DND-41 (cell line): Measurements from ENCODE around the gene HDAC4.

Source experiments
- ATAC-seq: fragments of 200-7000 bp; cut with Tn5 transposase; 3 replicates; pipeline ENCODE4 v1.9.1; 2021; ENCODE audit warnings: low read depth; ENCODE audit not compliant: insufficient read depth
- DNase-seq: peaks from one replicate; pipeline ENCODE4 v3.0.0-alpha.2; 2020
- H2AFZ ChIP-seq: 2 replicates; pipeline ENCODE4 v1.6.0; 2012; ENCODE audit warnings: low read depth, low read length
- H3K27ac ChIP-seq: 2 replicates; pipeline ENCODE4 v1.5.1; 2012; ENCODE audit warnings: low read length, inconsistent platforms
- H3K27me3 ChIP-seq: fragments of 200-600 bp; sonication (generic); 2 replicates; pipeline ENCODE4 v1.6.0; 2012; ENCODE audit warnings: low read length, mild to moderate bottlenecking, inconsistent platforms; ENCODE audit not compliant: insufficient read depth, poor library complexity
- H3K36me3 ChIP-seq: 2 replicates; pipeline ENCODE4 v1.5.1; 2012; ENCODE audit warnings: low read length, inconsistent platforms; ENCODE audit not compliant: insufficient read depth
- H3K4me1 ChIP-seq: 2 replicates; pipeline ENCODE4 v1.5.1; 2012; ENCODE audit warnings: mild to moderate bottlenecking, low read length; ENCODE audit not compliant: insufficient read depth
- H3K4me2 ChIP-seq: 2 replicates; pipeline ENCODE4 v1.6.0; 2012; ENCODE audit warnings: mild to moderate bottlenecking, moderate library complexity, low read length, inconsistent platforms; ENCODE audit not compliant: insufficient read depth
- H3K4me3 ChIP-seq, 2 experiments: fragments of 200-600 bp in 1 of 2; shearing (Covaris generic) in 1 of 2; 2 replicates each; pipeline ENCODE4 v1.5.1; 2012 to 2016; ENCODE audit warnings: inconsistent platforms in 2 of 2, low read length in 2 of 2, mild to moderate bottlenecking in 2 of 2, low read depth in 1 of 2, moderate library complexity in 1 of 2
- H3K79me2 ChIP-seq: 2 replicates; pipeline ENCODE4 v1.6.0; 2012; ENCODE audit warnings: low read length, inconsistent platforms; ENCODE audit not compliant: insufficient read depth
- H3K9ac ChIP-seq: 2 replicates; pipeline ENCODE4 v1.6.0; 2012; ENCODE audit warnings: low read depth, mild to moderate bottlenecking, inconsistent platforms, low read length, moderate library complexity
- H3K9me3 ChIP-seq: 2 replicates; pipeline ENCODE4 v1.5.1; 2012; ENCODE audit warnings: low read length, moderate library complexity, mild to moderate bottlenecking, inconsistent platforms; ENCODE audit not compliant: insufficient read depth, severe bottlenecking
- H4K20me1 ChIP-seq: 2 replicates; pipeline ENCODE4 v1.6.0; 2012; ENCODE audit warnings: low read length; ENCODE audit not compliant: insufficient read depth
- CTCF ChIP-seq: IDR thresholded peaks from 2 replicates; pipeline ENCODE4 v1.5.1; 2012; ENCODE audit warnings: borderline replicate concordance, low read length, moderate library complexity, mild to moderate bottlenecking; ENCODE audit not compliant: poor library complexity, severe bottlenecking; ENCODE audit errors: extremely low read depth
- EZH2 ChIP-seq: IDR thresholded peaks from 3 replicates; pipeline ENCODE4 v1.6.1; 2012; ENCODE audit warnings: borderline replicate concordance, low read depth, mild to moderate bottlenecking, moderate library complexity, low read length, inconsistent platforms; ENCODE audit not compliant: severe bottlenecking

Gene HDAC4

GRCh38 chr2:239179851-239180371 is 220.9 kb downstream of the HDAC4 start:
- Histone ChIP-seq H3K27ac (no peak overlapping the region), H3K9me3 (peaks cover 9% of the 10 kb centered on the region), H3K27me3 (no peaks in the 10 kb centered on the region), H3K4me1 (no peaks in the 10 kb centered on the region), H3K4me2 (no peak overlapping the region), H4K20me1 (peaks cover 77% of the 10 kb centered on the region), H2AFZ (no peak overlapping the region), H3K4me3 (no peak overlapping the region), H3K36me3 (peaks cover 100% of the 10 kb centered on the region), H3K9ac (no peak overlapping the region), H3K79me2 (peaks cover 98% of the 10 kb centered on the region)
- ATAC-seq: no peak
- TF ChIP-seq EZH2 (no peak), CTCF (no peak)
- DNase-seq: no peak

GRCh38 chr2:239178954-239179353 is 221.9 kb downstream of the HDAC4 start:
- Histone ChIP-seq H3K4me2 (no peak overlapping the region), H3K9ac (no peak overlapping the region), H2AFZ (no peak overlapping the region), H3K9me3 (peaks cover 10% of the 10 kb centered on the region), H3K27me3 (no peaks in the 10 kb centered on the region), H4K20me1 (peaks cover 72% of the 10 kb centered on the region), H3K4me1 (no peaks in the 10 kb centered on the region), H3K4me3 (no peak overlapping the region), H3K27ac (no peak overlapping the region), H3K36me3 (peaks cover 100% of the 10 kb centered on the region), H3K79me2 (peaks cover 98% of the 10 kb centered on the region)
- TF ChIP-seq EZH2 (no peak), CTCF (no peak)
- DNase-seq (no peak), ATAC-seq (no peak)

- Histone ChIP-seq H4K20me1 (peaks cover 67% of the 10 kb centered on the region), H3K79me2 (peaks cover 98% of the 10 kb centered on the region), H3K4me3 (no peak overlapping the region), H3K36me3 (peaks cover 100% of the 10 kb centered on the region), H3K4me2 (no peak overlapping the region), H3K27me3 (no peaks in the 10 kb centered on the region), H3K27ac (no peak overlapping the region), H3K4me1 (no peaks in the 10 kb centered on the region), H3K9ac (no peak overlapping the region), H2AFZ (no peak overlapping the region), H3K9me3 (peaks cover 10% of the 10 kb centered on the region)
- TF ChIP-seq CTCF (no peak), EZH2 (no peak)
- DNase-seq: no peak
- ATAC-seq: no peak
Observed at GRCh38 chr2:239178484-239178883, 222.3 kb downstream of the HDAC4 start.

- Histone ChIP-seq H3K36me3 (peaks cover 100% of the 10 kb centered on the region), H4K20me1 (peaks cover 63% of the 10 kb centered on the region), H2AFZ (no peak overlapping the region), H3K4me1 (no peaks in the 10 kb centered on the region), H3K27me3 (no peaks in the 10 kb centered on the region), H3K27ac (no peak overlapping the region), H3K9me3 (peaks cover 14% of the 10 kb centered on the region), H3K4me2 (no peak overlapping the region), H3K9ac (no peak overlapping the region), H3K79me2 (peaks cover 98% of the 10 kb centered on the region), H3K4me3 (no peak overlapping the region)
- no peak for TF ChIP-seq CTCF
- TF ChIP-seq EZH2: no peak
- ATAC-seq (no peak), DNase-seq (no peak)
Observed at GRCh38 chr2:239177908-239178307, 222.9 kb downstream of the HDAC4 start.
